Gastroesophageal sphincter (tissue), 3 donors: ENCODE results near the gene PRIM2.

ENCODE experiments used
- POLR2A ChIP-seq, 2 donors: fragments of 450-650 bp; IDR thresholded peaks; one replicate each; pipeline ENCODE4 v1.6.1; 2017; ENCODE audit warnings: antibody characterized with exemption in 2 of 2, mild to moderate bottlenecking in 2 of 2, moderate library complexity in 1 of 2
- TF ChIP-seq, protein P1 (sequence below), 4 experiments: fragments of 200-600 bp in 2 of 4; fragments of 450-650 bp in 2 of 4; sonication (generic) in 1 of 4; IDR thresholded peaks; one replicate each; pipeline ENCODE4 v1.5.1; 2017 to 2019; ENCODE audit warnings: antibody characterized with exemption in 4 of 4, mild to moderate bottlenecking in 2 of 4, moderate library complexity in 2 of 4

DNA sequence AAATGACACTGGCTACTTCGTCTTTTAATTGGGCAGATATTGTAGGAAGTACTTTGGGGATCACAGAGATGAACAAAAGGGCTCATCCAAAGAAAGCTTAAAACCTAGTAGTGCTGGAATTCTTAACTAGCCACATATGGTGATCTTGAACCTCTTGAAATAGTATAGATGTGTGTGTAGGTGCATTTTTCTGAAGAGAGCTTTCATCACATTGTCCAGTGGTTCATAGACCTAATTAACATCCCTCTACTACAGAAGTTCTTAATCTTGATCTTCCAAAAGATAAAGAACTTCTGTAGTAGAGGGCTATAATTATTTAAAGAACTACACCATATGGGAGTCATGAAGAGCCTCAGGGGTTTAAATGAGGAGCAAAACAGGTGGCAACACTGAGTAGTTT, 2.3 kb upstream of the PRIM2 start:
- no peak for TF ChIP-seq POLR2A (IDR thresholded peaks at IDR 0.05)
- TF ChIP-seq, protein P1, sequence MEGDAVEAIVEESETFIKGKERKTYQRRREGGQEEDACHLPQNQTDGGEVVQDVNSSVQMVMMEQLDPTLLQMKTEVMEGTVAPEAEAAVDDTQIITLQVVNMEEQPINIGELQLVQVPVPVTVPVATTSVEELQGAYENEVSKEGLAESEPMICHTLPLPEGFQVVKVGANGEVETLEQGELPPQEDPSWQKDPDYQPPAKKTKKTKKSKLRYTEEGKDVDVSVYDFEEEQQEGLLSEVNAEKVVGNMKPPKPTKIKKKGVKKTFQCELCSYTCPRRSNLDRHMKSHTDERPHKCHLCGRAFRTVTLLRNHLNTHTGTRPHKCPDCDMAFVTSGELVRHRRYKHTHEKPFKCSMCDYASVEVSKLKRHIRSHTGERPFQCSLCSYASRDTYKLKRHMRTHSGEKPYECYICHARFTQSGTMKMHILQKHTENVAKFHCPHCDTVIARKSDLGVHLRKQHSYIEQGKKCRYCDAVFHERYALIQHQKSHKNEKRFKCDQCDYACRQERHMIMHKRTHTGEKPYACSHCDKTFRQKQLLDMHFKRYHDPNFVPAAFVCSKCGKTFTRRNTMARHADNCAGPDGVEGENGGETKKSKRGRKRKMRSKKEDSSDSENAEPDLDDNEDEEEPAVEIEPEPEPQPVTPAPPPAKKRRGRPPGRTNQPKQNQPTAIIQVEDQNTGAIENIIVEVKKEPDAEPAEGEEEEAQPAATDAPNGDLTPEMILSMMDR (IDR thresholded peaks at IDR 0.05) = no peak
